HepG2 (cell line): ENCODE measurements around the gene DUSP15. TPM values are rescaled to one million over a fixed set of nuclear protein-coding genes. Genes with fewer than 3 reads are reported as not detected.

Source experiments
- ATAD3A ChIP-seq: sonication (generic); formaldehyde crosslinking; IDR thresholded peaks from 2 replicates; pipeline ENCODE4 v1.4.0; 2020; ENCODE audit warnings: missing genetic modification reagents
- CCDC6 ChIP-seq: sonication (generic); formaldehyde crosslinking; IDR thresholded peaks from 2 replicates; pipeline ENCODE4 v1.8.1; 2022; ENCODE audit warnings: mild to moderate bottlenecking, missing genetic modification reagents, moderate library complexity
- CSRNP1 ChIP-seq: sonication (generic); formaldehyde crosslinking; IDR thresholded peaks from 2 replicates; pipeline ENCODE4 v1.8.1; 2023; ENCODE audit warnings: mild to moderate bottlenecking, missing genetic modification reagents
- EED ChIP-seq: sonication (generic); formaldehyde crosslinking; IDR thresholded peaks from 2 replicates; pipeline ENCODE4 v1.5.0; 2020; ENCODE audit warnings: mild to moderate bottlenecking, missing genetic modification reagents
- FOXC1 ChIP-seq: sonication (generic); formaldehyde crosslinking; IDR thresholded peaks from 2 replicates; pipeline ENCODE4 v1.8.0; 2022; ENCODE audit warnings: mild to moderate bottlenecking, missing genetic modification reagents, borderline replicate concordance
- HINFP ChIP-seq: sonication (generic); formaldehyde crosslinking; IDR thresholded peaks from 2 replicates; pipeline ENCODE4 v1.4.0; 2020; ENCODE audit warnings: low read depth, mild to moderate bottlenecking, missing genetic modification reagents
- MAX ChIP-seq: IDR thresholded peaks from 2 replicates; pipeline ENCODE4 v1.6.1; 2012; ENCODE audit warnings: inconsistent platforms
- MAZ ChIP-seq, 2 experiments: sonication (generic) in 1 of 2; formaldehyde crosslinking in 1 of 2; IDR thresholded peaks; 2 replicates each; pipeline versions ENCODE4 v1.5.0 to v1.6.1; 2012 to 2020; ENCODE audit warnings: low read depth in 2 of 2, mild to moderate bottlenecking in 2 of 2, borderline replicate concordance in 1 of 2, improper control_type of control experiment in 1 of 2, low read length in 1 of 2, missing genetic modification reagents in 1 of 2, moderate library complexity in 1 of 2
- MEIS1 ChIP-seq: sonication (generic); formaldehyde crosslinking; IDR thresholded peaks from 2 replicates; pipeline ENCODE4 v1.9.0; 2021; ENCODE audit warnings: mild to moderate bottlenecking, missing genetic modification reagents, moderate library complexity, borderline replicate concordance
- MLX ChIP-seq: IDR thresholded peaks from 2 replicates; pipeline ENCODE4 v1.6.1; 2016
- MYC ChIP-seq: sonication (generic); formaldehyde crosslinking; IDR thresholded peaks from 2 replicates; pipeline ENCODE4 v1.9.0; 2021; ENCODE audit warnings: missing genetic modification reagents, borderline replicate concordance
- NR0B2 ChIP-seq: sonication (generic); formaldehyde crosslinking; IDR thresholded peaks from 2 replicates; pipeline ENCODE4 v1.4.0; 2020; ENCODE audit warnings: mild to moderate bottlenecking, missing genetic modification reagents
- RELA ChIP-seq: sonication (generic); formaldehyde crosslinking; IDR thresholded peaks from 2 replicates; pipeline ENCODE4 v1.4.0; 2020; ENCODE audit warnings: missing genetic modification reagents
- SALL2 ChIP-seq: sonication (generic); formaldehyde crosslinking; IDR thresholded peaks from 2 replicates; pipeline ENCODE4 v1.8.1; 2023; ENCODE audit warnings: mild to moderate bottlenecking, missing genetic modification reagents, inconsistent platforms
- SRF ChIP-seq: IDR thresholded peaks from 2 replicates; pipeline ENCODE4 v1.6.1; 2011; ENCODE audit warnings: mild to moderate bottlenecking, low read depth, low read length, moderate library complexity
- THAP8 ChIP-seq: sonication (generic); formaldehyde crosslinking; IDR thresholded peaks from 2 replicates; pipeline ENCODE4 v1.5.1; 2020; ENCODE audit warnings: missing genetic modification reagents, mild to moderate bottlenecking, borderline replicate concordance
- XRCC5 ChIP-seq: fragments of 200-400 bp; formaldehyde crosslinking; optimal IDR thresholded peaks from 2 replicates; pipeline ENCODE3; 2017; ENCODE audit warnings: mild to moderate bottlenecking, low read length
- ZGPAT ChIP-seq: IDR thresholded peaks from 2 replicates; pipeline ENCODE4 v1.6.1; 2016; ENCODE audit warnings: mild to moderate bottlenecking
- ZNF12 ChIP-seq: sonication (generic); formaldehyde crosslinking; IDR thresholded peaks from 2 replicates; pipeline ENCODE4 v1.5.0; 2020; ENCODE audit warnings: missing genetic modification reagents
- ZNF138 ChIP-seq: sonication (generic); formaldehyde crosslinking; IDR thresholded peaks from 2 replicates; pipeline ENCODE4 v1.5.0; 2020; ENCODE audit warnings: mild to moderate bottlenecking, low read depth, missing genetic modification reagents
- ZNF713 ChIP-seq: sonication (generic); formaldehyde crosslinking; IDR thresholded peaks from 2 replicates; pipeline ENCODE4 v1.4.0; 2020; ENCODE audit warnings: mild to moderate bottlenecking, missing genetic modification reagents
- polyA plus RNA-seq, 8 experiments: library from polyadenylated mRNA; depleted of rRNA in 3 of 8; stranded (reverse) in 7 of 8; unstranded in 1 of 8; fragments of >200 nt; fragmentation: Illumina TruSeq in 4 of 8; extraction: Trizol in 4 of 8; gene quantifications; 2 replicates each; pipeline versions ENCODE4 v1.2.1 to v1.2.3, GENCODE V29; 2011 to 2016; ENCODE audit warnings: low read depth in 4 of 8, missing spikeins in 1 of 8, mixed read lengths in 1 of 8; ENCODE audit not compliant: insufficient read depth in 1 of 8
- total RNA-seq, 5 experiments: library from RNA; depleted of rRNA; stranded (reverse); fragments of >200 nt; fragmentation: Illumina TruSeq; extraction: Trizol; gene quantifications; 2 replicates each; pipeline ENCODE4 v1.2.3, GENCODE V29; 2016; ENCODE audit warnings: low read depth in 1 of 5

The DUSP15 gene
- total and polyA plus RNA-seq, 2 of the 13 experiments (the other 11 are each of a cell fraction or from before 2014, with no cell fraction given), result 0.17 to 0.93 TPM

- peak; percentile 26 for TF ChIP-seq XRCC5
- TF ChIP-seq MAX, result peak; percentile 96
- TF ChIP-seq ATAD3A, result no peak
- TF ChIP-seq ZNF713 (CRISPR knock-in tag), result 0 out of 2 replicates have a peak, but pooled peaks have one; percentile 9
- no peak for TF ChIP-seq SRF
- peak; percentile 69; the same call in 1 of the 2 replicates for TF ChIP-seq HINFP (CRISPR knock-in tag)
- TF ChIP-seq MYC (CRISPR knock-in tag), result peak; percentile 69; the same call in 1 of the 2 replicates
- peak; percentile 76; the same call in 1 of the 2 replicates for TF ChIP-seq ZGPAT (CRISPR knock-in tag)
- no peak; the same call in 1 of the 2 replicates for TF ChIP-seq THAP8 (CRISPR knock-in tag)
- TF ChIP-seq SALL2 (CRISPR knock-in tag), result no peak; the same call in 1 of the 2 replicates
- TF ChIP-seq RELA (CRISPR knock-in tag), result peak; percentile 97
- peak; percentile 13; the same call in 1 of the 2 replicates for TF ChIP-seq FOXC1 (CRISPR knock-in tag)
- TF ChIP-seq CCDC6 (CRISPR knock-in tag), result no peak; the same call in 1 of the 2 replicates
- peak; percentile 81; the same call in 1 of the 2 replicates for TF ChIP-seq ZNF138 (CRISPR knock-in tag)
- no peak for TF ChIP-seq MAZ (IDR thresholded peaks at IDR 0.05; ENCODE audit: borderline replicate concordance, low read depth, low read length)
- TF ChIP-seq MAZ (CRISPR knock-in tag; IDR thresholded peaks at IDR 0.05; ENCODE audit: low read depth), result peak; percentile 75
- 0 out of 2 replicates have a peak, but pooled peaks have one; percentile 58 for TF ChIP-seq CSRNP1 (CRISPR knock-in tag)
- TF ChIP-seq ZNF12 (CRISPR knock-in tag), result 0 out of 2 replicates have a peak, but pooled peaks have one; percentile 7
- peak; percentile 84; the same call in 1 of the 2 replicates for TF ChIP-seq MEIS1
- TF ChIP-seq EED (CRISPR knock-in tag), result 0 out of 2 replicates have a peak, but pooled peaks have one; percentile 11
- peak; percentile 33; the same call in 1 of the 2 replicates for TF ChIP-seq MLX (CRISPR knock-in tag)
- peak; percentile 89 for TF ChIP-seq NR0B2 (CRISPR knock-in tag)
Observed at GRCh38 chr20:31879143-31879987, 9.0 kb upstream of the DUSP15 start (continued).
